ENCODE results near the gene PLXND1. TPM values are rescaled to one million over a fixed set of nuclear protein-coding genes. Genes with fewer than 3 reads are reported as not detected.

Gene PLXND1, protein sequence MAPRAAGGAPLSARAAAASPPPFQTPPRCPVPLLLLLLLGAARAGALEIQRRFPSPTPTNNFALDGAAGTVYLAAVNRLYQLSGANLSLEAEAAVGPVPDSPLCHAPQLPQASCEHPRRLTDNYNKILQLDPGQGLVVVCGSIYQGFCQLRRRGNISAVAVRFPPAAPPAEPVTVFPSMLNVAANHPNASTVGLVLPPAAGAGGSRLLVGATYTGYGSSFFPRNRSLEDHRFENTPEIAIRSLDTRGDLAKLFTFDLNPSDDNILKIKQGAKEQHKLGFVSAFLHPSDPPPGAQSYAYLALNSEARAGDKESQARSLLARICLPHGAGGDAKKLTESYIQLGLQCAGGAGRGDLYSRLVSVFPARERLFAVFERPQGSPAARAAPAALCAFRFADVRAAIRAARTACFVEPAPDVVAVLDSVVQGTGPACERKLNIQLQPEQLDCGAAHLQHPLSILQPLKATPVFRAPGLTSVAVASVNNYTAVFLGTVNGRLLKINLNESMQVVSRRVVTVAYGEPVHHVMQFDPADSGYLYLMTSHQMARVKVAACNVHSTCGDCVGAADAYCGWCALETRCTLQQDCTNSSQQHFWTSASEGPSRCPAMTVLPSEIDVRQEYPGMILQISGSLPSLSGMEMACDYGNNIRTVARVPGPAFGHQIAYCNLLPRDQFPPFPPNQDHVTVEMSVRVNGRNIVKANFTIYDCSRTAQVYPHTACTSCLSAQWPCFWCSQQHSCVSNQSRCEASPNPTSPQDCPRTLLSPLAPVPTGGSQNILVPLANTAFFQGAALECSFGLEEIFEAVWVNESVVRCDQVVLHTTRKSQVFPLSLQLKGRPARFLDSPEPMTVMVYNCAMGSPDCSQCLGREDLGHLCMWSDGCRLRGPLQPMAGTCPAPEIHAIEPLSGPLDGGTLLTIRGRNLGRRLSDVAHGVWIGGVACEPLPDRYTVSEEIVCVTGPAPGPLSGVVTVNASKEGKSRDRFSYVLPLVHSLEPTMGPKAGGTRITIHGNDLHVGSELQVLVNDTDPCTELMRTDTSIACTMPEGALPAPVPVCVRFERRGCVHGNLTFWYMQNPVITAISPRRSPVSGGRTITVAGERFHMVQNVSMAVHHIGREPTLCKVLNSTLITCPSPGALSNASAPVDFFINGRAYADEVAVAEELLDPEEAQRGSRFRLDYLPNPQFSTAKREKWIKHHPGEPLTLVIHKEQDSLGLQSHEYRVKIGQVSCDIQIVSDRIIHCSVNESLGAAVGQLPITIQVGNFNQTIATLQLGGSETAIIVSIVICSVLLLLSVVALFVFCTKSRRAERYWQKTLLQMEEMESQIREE (N-terminal part only)
- total RNA-seq (2014; rRNA removed; shearing (Covaris generic)) (6.0 and 6.8 TPM in 2 replicates), total RNA-seq (2022) (4.7 and 5.3 TPM in 2 replicates), Bru-seq, nascent RNA (percentile 11 among the genes with signal in this experiment), BruChase-seq, experiment 1, labeled RNA remaining after a 6-hour chase (percentile 13 among the genes with signal in this experiment), BruChase-seq, experiment 2, labeled RNA remaining after a 2-hour chase (percentile 18 among the genes with signal in this experiment)
- long read RNA-seq, partial matches to known transcripts, result 1 of 3 reads
- long read RNA-seq, other reads (novel, unspliced or antisense), result 1 of 3 reads

DNA sequence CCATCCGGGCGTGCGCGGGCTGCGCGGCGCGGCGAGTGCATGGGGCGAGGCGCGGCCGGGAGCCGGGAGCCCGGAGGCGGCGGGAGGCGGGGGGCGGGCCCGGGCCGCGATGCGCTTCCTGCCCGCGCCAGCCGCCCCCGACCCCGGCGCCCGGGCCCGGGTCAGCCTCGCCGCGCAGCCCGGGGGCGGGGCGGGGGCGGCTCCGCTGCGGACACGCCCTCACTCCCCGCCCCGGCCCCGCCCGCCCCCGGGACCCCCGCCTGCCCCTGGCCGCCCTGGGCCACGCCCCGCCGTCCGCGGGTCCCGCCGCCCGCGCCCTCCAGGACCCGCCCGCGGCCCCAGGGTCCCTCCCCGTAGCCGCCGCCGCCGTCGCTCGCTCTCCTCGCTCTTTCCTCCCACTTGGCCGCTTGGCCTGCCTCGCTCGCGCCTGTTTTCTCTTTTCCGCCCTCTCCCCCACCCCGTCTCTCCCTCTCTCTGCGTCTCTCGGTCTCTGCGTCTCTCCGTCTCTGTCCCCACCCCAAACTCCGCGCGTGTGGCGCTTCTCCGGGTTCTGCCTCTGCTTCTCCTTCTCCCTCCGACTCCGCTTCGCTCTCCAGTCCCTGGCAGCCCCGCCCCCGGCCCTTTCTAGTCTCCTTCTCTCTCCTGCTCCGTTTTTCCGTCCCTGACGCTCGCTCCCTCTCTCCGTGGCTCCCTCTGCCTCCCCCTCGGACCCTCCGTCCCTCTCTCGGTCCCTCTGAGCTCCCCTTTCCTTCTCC is at the start of gene PLXND1:
Gene PLXND1, minus strand, starts transcription at position 41 of the 755 bp plus-strand sequence. Its CDS starts 37 bp downstream, at position 4.
- H3K27ac ChIP-seq (ENCODE audit: low read depth, low read length, poor library complexity, severe bottlenecking), result no peak within 1 kb of the TSS

DNA sequence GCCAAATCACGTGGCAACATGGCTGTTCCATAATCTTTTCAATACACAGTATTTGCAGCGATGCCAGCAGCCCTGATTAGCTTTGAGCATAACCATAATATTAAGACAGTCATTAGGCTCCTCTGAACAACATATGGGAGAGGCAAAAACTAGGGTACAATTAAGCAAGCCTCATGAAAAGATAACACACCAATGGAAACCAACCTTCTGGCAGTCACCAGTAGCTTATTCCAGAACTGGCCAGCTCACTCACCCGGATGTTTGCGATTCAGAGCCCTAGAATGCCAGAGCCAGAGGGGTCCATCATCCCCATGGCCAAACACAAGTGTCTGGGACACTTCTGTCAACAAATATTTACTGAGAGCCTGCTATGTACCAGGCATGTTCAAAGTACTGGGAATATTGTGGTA is 48.8 kb upstream of the PLXND1 start:
- POLR2A ChIA-PET, result interaction anchor here (0.7 to 0.9 kb wide), 2 partner anchors 11 to 174 kb away, joined by 3 read pairs; no protein-coding TSS in a partner anchor
- Histone ChIP-seq H3K4me1 (ENCODE audit: insufficient read depth, low read length, poor library complexity, severe bottlenecking) (peaks cover 12% of the 10 kb centered on the region), H3K79me2 (ENCODE audit: insufficient read depth, low read depth, low read length) (no peaks in the 10 kb centered on the region), H2AFZ (ENCODE audit: low read length) (no peak overlapping the region), H3K9me3 (ENCODE audit: low read length) (no peaks in the 10 kb centered on the region), H3K4me2 (ENCODE audit: low read length) (no peak overlapping the region), H3K27ac (ENCODE audit: low read depth, low read length, poor library complexity, severe bottlenecking) (no peak overlapping the region), H3K9me2 (ENCODE audit: insufficient read depth, low read length) (no peaks in the 10 kb centered on the region), H3K36me3 (ENCODE audit: insufficient read depth, low read length) (peaks cover 8% of the 10 kb centered on the region; the same call in 1 of the 2 replicates), H3K4me3 (ENCODE audit: low read depth, low read length, poor library complexity, severe bottlenecking) (no peak overlapping the region), H4K20me1 (ENCODE audit: insufficient read depth, low read length) (no peaks in the 10 kb centered on the region)
- DNase-seq (ENCODE audit: low spot score), result no peak
- no TSS peak for BruUV-seq (replicated peaks)
- CTCF ChIA-PET (ENCODE audit: unreplicated experiment), result no interaction called here
- intact Hi-C loops (cut with micrococcal nuclease; ENCODE audit: unreplicated experiment), result no loop called here
- no peak for TF ChIP-seq EZH2phosphoT487 (IDR thresholded peaks at IDR 0.05; ENCODE audit: borderline replicate concordance, low read depth, low read length)
- TF ChIP-seq, protein P1, sequence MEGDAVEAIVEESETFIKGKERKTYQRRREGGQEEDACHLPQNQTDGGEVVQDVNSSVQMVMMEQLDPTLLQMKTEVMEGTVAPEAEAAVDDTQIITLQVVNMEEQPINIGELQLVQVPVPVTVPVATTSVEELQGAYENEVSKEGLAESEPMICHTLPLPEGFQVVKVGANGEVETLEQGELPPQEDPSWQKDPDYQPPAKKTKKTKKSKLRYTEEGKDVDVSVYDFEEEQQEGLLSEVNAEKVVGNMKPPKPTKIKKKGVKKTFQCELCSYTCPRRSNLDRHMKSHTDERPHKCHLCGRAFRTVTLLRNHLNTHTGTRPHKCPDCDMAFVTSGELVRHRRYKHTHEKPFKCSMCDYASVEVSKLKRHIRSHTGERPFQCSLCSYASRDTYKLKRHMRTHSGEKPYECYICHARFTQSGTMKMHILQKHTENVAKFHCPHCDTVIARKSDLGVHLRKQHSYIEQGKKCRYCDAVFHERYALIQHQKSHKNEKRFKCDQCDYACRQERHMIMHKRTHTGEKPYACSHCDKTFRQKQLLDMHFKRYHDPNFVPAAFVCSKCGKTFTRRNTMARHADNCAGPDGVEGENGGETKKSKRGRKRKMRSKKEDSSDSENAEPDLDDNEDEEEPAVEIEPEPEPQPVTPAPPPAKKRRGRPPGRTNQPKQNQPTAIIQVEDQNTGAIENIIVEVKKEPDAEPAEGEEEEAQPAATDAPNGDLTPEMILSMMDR (conservative IDR thresholded peaks at IDR 0.05; ENCODE audit: low read length), result no peak

More for the DNA sequence above, at the start of gene PLXND1:
- DNase-seq (ENCODE audit: low spot score), result no peak
- CTCF ChIA-PET (ENCODE audit: unreplicated experiment), result interaction anchor here (0.6 kb wide), 1 partner anchor 117 kb away, joined by 4 read pairs; no protein-coding TSS in a partner anchor
- no peaks in the 10 kb centered on the region for H3K9me3 ChIP-seq (ENCODE audit: low read length)
- TF ChIP-seq, protein P1 (conservative IDR thresholded peaks at IDR 0.05; ENCODE audit: low read length), result no peak
- no peaks in the 10 kb centered on the region for H3K79me2 ChIP-seq (ENCODE audit: insufficient read depth, low read depth, low read length)
- no peaks in the 10 kb centered on the region for H3K9me2 ChIP-seq (ENCODE audit: insufficient read depth, low read length)
- H4K20me1 ChIP-seq (ENCODE audit: insufficient read depth, low read length), result no peaks in the 10 kb centered on the region
- intact Hi-C loops (cut with micrococcal nuclease; ENCODE audit: unreplicated experiment), result no loop called here
- peak within 1 kb of the TSS; percentile 45; the same call in 1 of the 2 replicates for H3K4me2 ChIP-seq (ENCODE audit: low read length)
- H3K4me3 ChIP-seq (ENCODE audit: low read depth, low read length, poor library complexity, severe bottlenecking), result peak within 1 kb of the TSS; percentile 8
- H3K4me1 ChIP-seq (ENCODE audit: insufficient read depth, low read length, poor library complexity, severe bottlenecking), result no peaks in the 10 kb centered on the region
- no peaks in the 10 kb centered on the region for H3K36me3 ChIP-seq (ENCODE audit: insufficient read depth, low read length)
- H2AFZ ChIP-seq (ENCODE audit: low read length), result no peak within 1 kb of the TSS
- BruUV-seq (replicated peaks), result no TSS peak
- POLR2A ChIA-PET, result no interaction called here
